GM19324 (cell line): Measurements from ENCODE around the gene IL2RA.
"Not testable (repeated sequence)": the region's sequence is repeated elsewhere in the genome, so short reads cannot be mapped to it uniquely, and the experiment has no call there.

ENCODE experiments used
- ATAC-seq: cut with Tn5 transposase; IDR thresholded peaks from one replicate; pipeline ENCODE4 v1.9.1; 2021; ENCODE audit warnings: mild to moderate bottlenecking, moderate library complexity; ENCODE audit not compliant: unreplicated experiment, low FRiP score

The IL2RA gene

DNA sequence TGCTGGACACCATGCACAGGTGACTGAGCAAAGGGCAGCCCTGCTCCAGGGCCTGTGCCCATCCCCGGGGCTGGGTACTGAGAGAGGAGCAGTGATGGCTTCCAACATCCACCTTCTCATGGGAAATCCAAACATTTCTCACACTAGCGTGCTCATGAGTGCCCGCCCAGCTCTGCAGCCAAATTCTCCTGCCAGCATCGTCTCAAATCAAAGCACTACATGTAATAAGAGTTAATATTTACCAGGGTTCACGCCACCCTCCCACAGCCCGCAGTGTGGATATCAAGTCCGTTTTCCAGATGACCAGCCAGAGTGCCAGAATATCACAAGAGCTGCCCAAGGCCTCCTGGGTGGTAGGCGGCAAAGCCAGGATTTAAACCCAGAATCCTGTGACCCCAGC is 96.9 kb downstream of the IL2RA start:
- no peak for ATAC-seq

- no peak for ATAC-seq
Measured at GRCh38 chr10:5964736-5965135, 97.4 kb downstream of the IL2RA start.

DNA sequence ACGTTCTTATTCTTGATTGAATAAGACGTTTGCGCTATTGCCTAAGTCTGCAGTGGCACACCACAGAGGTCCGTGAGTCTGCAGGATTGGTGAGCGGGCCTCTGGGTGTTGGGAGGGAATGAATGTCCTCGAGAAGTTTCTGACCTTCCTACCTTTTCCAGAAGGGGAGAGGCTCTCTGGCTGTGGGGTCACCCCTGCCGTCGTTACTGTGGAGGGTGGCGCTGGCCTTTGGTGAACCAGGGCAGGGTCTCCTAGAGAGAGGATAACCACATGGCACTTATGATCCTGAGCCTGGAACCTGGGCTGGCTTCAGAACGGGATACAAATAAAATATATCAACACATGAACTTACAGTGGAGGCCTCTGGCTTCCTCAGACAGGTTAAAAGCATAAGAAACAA is 98.6 kb downstream of the IL2RA start:
- ATAC-seq, result no peak

DNA sequence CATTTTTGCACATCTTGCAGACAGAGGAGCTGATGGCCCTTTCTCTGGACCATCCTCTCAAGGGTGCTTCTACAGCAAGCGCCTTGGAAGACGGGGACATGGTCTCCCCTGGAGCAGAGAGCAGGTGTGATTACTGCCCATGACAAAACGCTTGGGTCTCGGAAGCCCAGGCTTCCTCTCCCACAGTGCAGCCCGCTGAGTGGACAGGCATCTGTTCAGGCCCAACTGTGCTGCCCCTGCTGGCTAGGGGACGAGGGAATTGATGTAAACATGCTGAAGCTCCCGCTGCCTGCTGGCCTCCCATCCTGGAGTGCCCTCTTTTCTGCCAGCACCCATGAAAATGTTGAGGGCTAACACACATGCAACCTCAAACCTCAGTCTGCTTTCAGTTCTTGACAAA is 99.1 kb downstream of the IL2RA start:
- ATAC-seq, result no peak

DNA sequence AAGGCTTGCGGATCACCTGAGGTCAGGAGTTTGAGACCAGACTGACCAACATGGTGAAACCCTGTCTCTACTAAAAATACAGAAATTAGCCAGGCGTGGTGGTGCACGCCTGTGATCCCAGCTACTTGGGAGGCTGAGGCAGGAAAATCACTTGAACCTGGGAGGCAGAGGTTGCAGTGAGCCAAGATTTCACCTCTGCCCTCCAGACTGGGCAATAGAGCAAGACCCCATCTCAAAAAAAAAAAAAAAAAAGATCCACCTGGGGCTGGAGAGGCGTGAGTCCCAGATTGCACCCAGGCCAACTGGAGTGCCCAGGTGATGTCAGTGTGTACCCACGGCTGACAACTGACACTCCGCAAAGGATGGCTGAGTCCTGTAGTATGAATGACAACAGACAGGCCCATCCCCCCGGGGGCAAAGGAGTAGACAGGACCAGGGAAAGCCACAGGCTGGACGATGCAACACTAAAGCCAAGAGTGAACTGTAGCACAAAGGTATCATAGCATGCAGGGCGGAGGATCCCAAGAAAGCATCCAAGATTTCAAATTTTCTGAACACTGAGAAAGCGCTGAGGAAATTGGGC is 99.7 kb downstream of the IL2RA start:
- ATAC-seq, result not testable (repeated sequence)

- ATAC-seq, result no peak
Measured at GRCh38 chr10:5961405-5962100, 100.6 kb downstream of the IL2RA start.

DNA sequence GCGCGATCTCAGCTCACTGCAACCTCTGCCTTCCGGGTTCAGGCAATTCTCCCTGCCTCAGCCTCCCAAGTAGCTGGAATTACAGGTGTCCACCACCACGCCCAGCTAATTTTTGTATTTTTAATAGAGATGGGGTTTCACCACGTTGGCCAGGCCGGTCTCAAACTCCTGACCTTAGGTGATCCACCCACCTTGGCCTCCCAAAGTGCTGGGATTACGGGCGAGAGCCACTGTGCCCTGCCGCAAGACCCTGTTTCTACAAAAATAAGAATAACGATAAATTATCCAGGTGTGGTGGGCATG is 101.2 kb downstream of the IL2RA start:
- ATAC-seq, result not testable (repeated sequence)
